GM10248 (cell line): ENCODE results near the gene ANTKMT.

ENCODE experiments used
- CTCF ChIA-PET: fragments of 300-600 bp; sonication (Branson Sonifier 250); formaldehyde crosslinking; extraction: SDS; loops from one replicate; lab custom pipeline; 2021; ENCODE audit warnings: antibody characterized with exemption; lab: Yijun Ruan, JAX
- POLR2A ChIA-PET: fragments of 350-650 bp; sonication (Branson Sonifier 250); formaldehyde crosslinking; extraction: SDS; loops from one replicate; lab custom pipeline; 2020; ENCODE audit warnings: antibody characterized with exemption; lab: Yijun Ruan, JAX
- DNase-seq: peaks from one replicate; pipeline ENCODE4 v3.0.0; 2012; ENCODE audit errors: extremely low spot score
- TF ChIP-seq, protein P1 (sequence below): IDR thresholded peaks from 2 replicates; pipeline ENCODE4 v1.5.1; 2012; ENCODE audit warnings: mild to moderate bottlenecking, low read depth; ENCODE audit errors: extremely low read depth, missing control alignments, control extremely low read depth

Gene ANTKMT

GRCh38 chr16:674214-674881, 46.6 kb upstream of the ANTKMT start:
- CTCF ChIA-PET: interaction anchor here (1.4 to 1.6 kb wide), 3 partner anchors 11 to 15 kb away, joined by 3 to 5 read pairs (median 3); no protein-coding TSS in a partner anchor
- DNase-seq: no peak
- POLR2A ChIA-PET: no interaction called here
- TF ChIP-seq, protein P1, sequence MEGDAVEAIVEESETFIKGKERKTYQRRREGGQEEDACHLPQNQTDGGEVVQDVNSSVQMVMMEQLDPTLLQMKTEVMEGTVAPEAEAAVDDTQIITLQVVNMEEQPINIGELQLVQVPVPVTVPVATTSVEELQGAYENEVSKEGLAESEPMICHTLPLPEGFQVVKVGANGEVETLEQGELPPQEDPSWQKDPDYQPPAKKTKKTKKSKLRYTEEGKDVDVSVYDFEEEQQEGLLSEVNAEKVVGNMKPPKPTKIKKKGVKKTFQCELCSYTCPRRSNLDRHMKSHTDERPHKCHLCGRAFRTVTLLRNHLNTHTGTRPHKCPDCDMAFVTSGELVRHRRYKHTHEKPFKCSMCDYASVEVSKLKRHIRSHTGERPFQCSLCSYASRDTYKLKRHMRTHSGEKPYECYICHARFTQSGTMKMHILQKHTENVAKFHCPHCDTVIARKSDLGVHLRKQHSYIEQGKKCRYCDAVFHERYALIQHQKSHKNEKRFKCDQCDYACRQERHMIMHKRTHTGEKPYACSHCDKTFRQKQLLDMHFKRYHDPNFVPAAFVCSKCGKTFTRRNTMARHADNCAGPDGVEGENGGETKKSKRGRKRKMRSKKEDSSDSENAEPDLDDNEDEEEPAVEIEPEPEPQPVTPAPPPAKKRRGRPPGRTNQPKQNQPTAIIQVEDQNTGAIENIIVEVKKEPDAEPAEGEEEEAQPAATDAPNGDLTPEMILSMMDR: no peak

DNA sequence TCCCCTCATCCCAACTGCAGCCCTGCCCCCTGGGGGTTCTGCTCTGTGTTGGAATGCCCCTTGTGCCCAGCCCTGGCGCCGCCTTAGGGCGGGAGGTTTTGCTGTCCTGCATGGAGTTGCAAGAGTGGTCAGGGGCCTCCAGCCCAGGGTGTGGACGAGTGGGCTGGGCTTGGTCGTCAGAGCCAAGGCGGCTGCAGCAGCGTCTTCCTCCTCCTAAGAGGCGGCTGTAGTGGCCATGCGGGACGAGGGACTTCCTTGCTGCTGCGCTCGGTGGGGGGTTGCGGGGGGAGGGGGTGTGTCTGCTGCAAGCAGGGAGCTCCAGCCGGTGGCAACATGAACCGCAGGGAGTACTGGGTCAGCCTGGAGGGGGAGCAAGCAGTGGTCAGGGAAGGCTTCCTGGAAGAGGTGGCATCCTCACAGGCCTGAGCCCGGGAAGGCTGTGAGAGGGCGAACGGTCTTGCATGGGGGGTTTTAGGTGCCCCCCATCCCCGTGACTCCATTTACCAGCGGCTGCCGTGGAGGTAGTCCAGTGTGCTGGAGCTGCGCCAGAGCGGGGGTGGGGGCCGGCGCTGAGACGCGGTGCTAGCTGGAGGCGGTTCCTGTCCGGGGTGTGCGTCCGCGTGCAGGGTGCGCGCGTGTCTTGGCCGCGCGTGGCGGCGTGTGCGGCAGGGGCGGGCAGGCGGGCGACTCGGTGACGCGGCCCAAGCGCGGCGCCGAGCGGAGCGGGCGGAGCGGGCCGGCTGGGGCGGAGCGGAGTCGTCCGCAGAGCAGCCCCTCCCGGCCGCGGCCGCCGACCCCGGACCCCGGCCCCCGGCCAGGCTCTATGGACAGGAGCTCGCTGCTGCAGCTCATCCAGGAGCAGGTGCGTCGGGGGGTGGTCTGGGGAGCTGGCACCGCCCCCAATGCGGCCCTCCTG, 45.7 kb upstream of the ANTKMT start, which contains the start of gene RHBDL1:
TSS of gene RHBDL1 (plus strand) at position 704 of the 916 bp plus-strand sequence. CDS start at position 824, 120 bp downstream.
- ChIA-PET CTCF (interaction anchor here (1.0 to 1.6 kb wide), 6 partner anchors 8 to 27 kb away, joined by 3 to 5 read pairs (median 4); partner anchors contain the start of gene JMJD8), POLR2A (no interaction called here)
- TF ChIP-seq, protein P1: no peak
- DNase-seq: no peak

GRCh38 chr16:675884-676564, 44.9 kb upstream of the ANTKMT start:
- ChIA-PET CTCF (interaction anchor here (1.0 to 1.6 kb wide), 5 partner anchors 8 to 28 kb away, joined by 3 to 5 read pairs (median 4); partner anchors contain the start of gene JMJD8), POLR2A (no interaction called here)
- no peak for DNase-seq
- TF ChIP-seq, protein P1: no peak

DNA sequence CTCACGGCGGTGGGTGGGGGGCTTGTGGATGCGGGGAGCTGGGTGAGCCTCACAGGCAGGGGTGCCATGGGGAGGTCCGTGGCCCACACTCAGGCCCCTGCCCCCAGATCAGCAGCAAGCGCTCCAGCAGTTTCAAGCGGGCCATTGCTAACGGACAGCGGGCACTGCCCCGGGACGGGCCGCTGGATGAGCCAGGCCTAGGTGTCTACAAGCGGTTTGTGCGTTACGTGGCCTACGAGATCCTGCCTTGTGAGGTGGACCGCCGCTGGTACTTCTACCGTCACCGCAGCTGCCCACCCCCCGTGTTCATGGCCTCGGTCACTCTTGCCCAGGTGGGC, 44.4 kb upstream of the ANTKMT start:
- ChIA-PET POLR2A (no interaction called here), CTCF (interaction anchor here (1.3 to 1.4 kb wide), 2 partner anchors 9 to 28 kb away, joined by 3 to 4 read pairs; no protein-coding TSS in a partner anchor)
- DNase-seq: no peak
- TF ChIP-seq, protein P1: no peak

DNA sequence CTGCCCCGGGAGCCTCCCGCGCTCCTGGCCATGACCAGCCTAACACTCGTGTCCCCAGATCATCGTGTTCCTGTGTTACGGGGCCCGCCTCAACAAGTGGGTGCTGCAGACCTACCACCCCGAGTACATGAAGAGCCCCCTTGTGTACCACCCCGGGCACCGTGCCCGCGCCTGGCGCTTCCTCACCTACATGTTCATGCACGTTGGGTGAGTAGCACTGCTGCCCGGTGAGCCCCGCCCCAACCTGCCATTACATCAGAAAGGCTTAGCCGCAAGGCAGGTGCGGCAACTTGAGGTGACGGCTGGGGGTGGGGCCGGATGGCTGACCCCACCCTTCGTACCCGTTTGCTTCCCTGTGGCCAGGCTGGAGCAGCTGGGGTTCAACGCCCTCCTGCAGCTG, 44.0 kb upstream of the ANTKMT start:
- DNase-seq: no peak
- ChIA-PET CTCF (interaction anchor here (0.7 to 1.4 kb wide), 3 partner anchors 10 to 29 kb away, joined by 3 to 4 read pairs (median 3); partner anchors contain the start of gene WDR90), POLR2A (no interaction called here)
- TF ChIP-seq, protein P1: no peak
